PC-9 (cell line): ENCODE results near the gene CCDC78. TPM values are rescaled to one million over a fixed set of nuclear protein-coding genes. Genes with fewer than 3 reads are reported as not detected.

Experiments
- BruUV-seq: library from RNA; stranded (reverse); fragments of 400-500 nt; replicated peaks from 2 replicates; lab custom pipeline; 2021; lab: Mats Ljungman, UMichigan
- CTCF ChIA-PET: fragments of 300-600 bp; sonication (Branson Sonifier 250); formaldehyde crosslinking; loops from one replicate; lab custom pipeline; 2022; ENCODE audit warnings: antibody characterized with exemption; lab: Charles Lee
- POLR2A ChIA-PET: fragments of 300-600 bp; sonication (Branson Sonifier 250); formaldehyde crosslinking; loops from one replicate; lab custom pipeline; 2022; ENCODE audit warnings: antibody characterized with exemption; ENCODE audit not compliant: unreplicated experiment; lab: Charles Lee
- DNase-seq, 2 experiments: peaks; one replicate each; pipeline versions ENCODE4 v3.0.0 to v3.0.0-alpha.2; 2015 to 2022; ENCODE audit warnings: mixed read lengths in 1 of 2
- H2AFZ ChIP-seq: fragments of 200-600 bp; sonication (generic); 2 replicates; pipeline ENCODE4 v1.8.1; 2017; ENCODE audit warnings: antibody characterized with exemption
- H3F3A ChIP-seq: fragments of 200-600 bp; sonication (generic); 2 replicates; pipeline ENCODE4 v1.8.1; 2017; ENCODE audit warnings: antibody characterized with exemption, mild to moderate bottlenecking, low read depth; ENCODE audit not compliant: insufficient read depth
- H3K27ac ChIP-seq: fragments of 200-600 bp; sonication (generic); 2 replicates; pipeline ENCODE4 v1.6.1; 2016; ENCODE audit warnings: mixed run types
- H3K27me3 ChIP-seq: fragments of 200-600 bp; sonication (generic); 2 replicates; pipeline ENCODE4 v1.6.1; 2016; ENCODE audit warnings: low read depth, mixed run types; ENCODE audit not compliant: insufficient read depth
- H3K36me3 ChIP-seq: fragments of 200-600 bp; sonication (generic); 2 replicates; pipeline ENCODE4 v1.6.1; 2016; ENCODE audit warnings: low read depth, mixed run types
- H3K4me1 ChIP-seq: fragments of 200-600 bp; sonication (generic); replicated peaks from 2 replicates; pipeline ENCODE4 v1.6.1; 2016; ENCODE audit warnings: mixed run types; ENCODE audit not compliant: insufficient read depth
- H3K4me2 ChIP-seq: fragments of 200-600 bp; sonication (generic); 2 replicates; pipeline ENCODE4 v1.6.1; 2017; ENCODE audit warnings: mixed run types
- H3K4me3 ChIP-seq: fragments of 200-600 bp; sonication (generic); 2 replicates; pipeline ENCODE4 v1.6.1; 2016; ENCODE audit warnings: mixed run types
- H3K79me2 ChIP-seq: fragments of 200-600 bp; sonication (generic); 2 replicates; pipeline ENCODE4 v1.6.1; 2017; ENCODE audit warnings: low read depth, mixed run types
- H3K9me2 ChIP-seq: fragments of 200-600 bp; sonication (generic); 2 replicates; pipeline ENCODE4 v1.8.1; 2017; ENCODE audit warnings: mild to moderate bottlenecking; ENCODE audit not compliant: insufficient read depth
- H3K9me3 ChIP-seq: fragments of 200-600 bp; sonication (generic); 2 replicates; pipeline ENCODE4 v1.8.1; 2016; ENCODE audit warnings: low read depth; ENCODE audit not compliant: insufficient read depth
- H4K20me1 ChIP-seq: fragments of 200-600 bp; sonication (generic); 2 replicates; pipeline ENCODE4 v1.8.1; 2017; ENCODE audit not compliant: insufficient read depth
- CTCF ChIP-seq: fragments of 200-600 bp; sonication (generic); conservative IDR thresholded peaks from 2 replicates; pipeline ENCODE4 v1.6.1; 2017; ENCODE audit warnings: mixed run types, antibody characterized with exemption, mild to moderate bottlenecking, moderate library complexity
- EZH2 ChIP-seq: fragments of 200-600 bp; sonication (generic); IDR thresholded peaks from 2 replicates; pipeline ENCODE4 v1.8.0; 2017; ENCODE audit warnings: antibody characterized with exemption, low read depth
- intact Hi-C: fragments of 100-400 bp; cut with micrococcal nuclease; formaldehyde crosslinking; loops from one replicate; pipeline ENCODE4 v1.10.0; 2022; ENCODE audit not compliant: unreplicated experiment
- total RNA-seq: library from RNA; stranded (reverse); gene quantifications from 2 replicates; pipeline ENCODE4 v1.2.3, GENCODE V29; 2021

The CCDC78 gene
- total RNA-seq, 1 experiment from 2014 or later: 4.2 TPM

GRCh38 chr16:769934-770333, 43.7 kb upstream of the CCDC78 start:
- Histone ChIP-seq H3K4me2 (no peak overlapping the region), H3K79me2 (no peaks in the 10 kb centered on the region), H3K27ac (no peak overlapping the region), H3K9me2 (no peaks in the 10 kb centered on the region), H2AFZ (no peak overlapping the region), H3K4me3 (no peak overlapping the region), H3K36me3 (no peaks in the 10 kb centered on the region), H4K20me1 (no peaks in the 10 kb centered on the region), H3K9me3 (no peaks in the 10 kb centered on the region), H3K4me1 (no peaks in the 10 kb centered on the region), H3K27me3 (no peaks in the 10 kb centered on the region), H3F3A (peaks cover 4% of the 10 kb centered on the region; the same call in 1 of the 2 replicates)
- intact Hi-C loops: no loop called here
- CTCF ChIA-PET: interaction anchor here (0.6 kb wide), 1 partner anchor 49 kb away, joined by 7 read pairs; the partner anchor contains the start of gene ANTKMT
- BruUV-seq: no TSS peak
- POLR2A ChIA-PET: interaction anchor here (0.6 kb wide), 1 partner anchor 10 kb away, joined by 4 read pairs; the partner anchor contains the start of gene MSLN
- no peak for DNase-seq
- no peak for TF ChIP-seq EZH2
- TF ChIP-seq CTCF: no peak

- no peaks in the 10 kb centered on the region for H3K9me3 ChIP-seq
- H3K79me2 ChIP-seq: no peaks in the 10 kb centered on the region
- H3K36me3 ChIP-seq: no peaks in the 10 kb centered on the region
- BruUV-seq: no TSS peak
- no peaks in the 10 kb centered on the region for H3K27me3 ChIP-seq
- no peaks in the 10 kb centered on the region for H3K9me2 ChIP-seq
- DNase-seq: no peak
- H3K4me2 ChIP-seq: no peak overlapping the region
- ChIA-PET POLR2A (interaction anchor here (0.6 kb wide), 1 partner anchor 9 kb away, joined by 4 read pairs; the partner anchor contains the start of gene MSLN), CTCF (interaction anchor here (0.6 kb wide), 1 partner anchor 50 kb away, joined by 5 read pairs; no protein-coding TSS in a partner anchor)
- H3K4me3 ChIP-seq: no peak overlapping the region
- no peaks in the 10 kb centered on the region for H4K20me1 ChIP-seq
- H2AFZ ChIP-seq: no peak overlapping the region
- H3F3A ChIP-seq: peaks cover 4% of the 10 kb centered on the region; the same call in 1 of the 2 replicates
- H3K27ac ChIP-seq: no peak overlapping the region
- intact Hi-C loops: no loop called here
- H3K4me1 ChIP-seq: no peaks in the 10 kb centered on the region
- TF ChIP-seq CTCF: no peak
- TF ChIP-seq EZH2: no peak
These were observed 43.0 kb upstream of the CCDC78 start for GRCh38 chr16:769184-769784.

GRCh38 chr16:768428-768827, 42.2 kb upstream of the CCDC78 start:
- Histone ChIP-seq H4K20me1 (no peaks in the 10 kb centered on the region), H3K27ac (no peak overlapping the region), H3K4me1 (no peaks in the 10 kb centered on the region), H3K4me2 (no peak overlapping the region), H3K9me3 (no peaks in the 10 kb centered on the region), H3K4me3 (no peak overlapping the region), H3K9me2 (no peaks in the 10 kb centered on the region), H3F3A (peaks cover 4% of the 10 kb centered on the region; the same call in 1 of the 2 replicates), H3K79me2 (no peaks in the 10 kb centered on the region), H2AFZ (no peak overlapping the region), H3K27me3 (no peaks in the 10 kb centered on the region), H3K36me3 (no peaks in the 10 kb centered on the region)
- no TSS peak for BruUV-seq
- ChIA-PET POLR2A (no interaction called here), CTCF (no interaction called here)
- DNase-seq: no peak
- TF ChIP-seq CTCF (no peak), EZH2 (no peak)
- intact Hi-C loops: no loop called here
